Measurements from ENCODE around the gene HRH2.

Gene HRH2

GRCh38 chr5:175692996-175693710, 35.3 kb downstream of the HRH2 start:
- DNase-seq (ENCODE audit: low spot score): no peak

- DNase-seq (ENCODE audit: low spot score): no peak
These were observed 35.9 kb downstream of the HRH2 start for GRCh38 chr5:175693741-175694140.

GRCh38 chr5:175694371-175695160, 36.7 kb downstream of the HRH2 start:
- no peak for DNase-seq (ENCODE audit: low spot score)

- DNase-seq (ENCODE audit: low spot score): no peak
These were observed 37.6 kb downstream of the HRH2 start for GRCh38 chr5:175695161-175696126.

- DNase-seq (ENCODE audit: low spot score): no peak
These were observed 38.4 kb downstream of the HRH2 start for GRCh38 chr5:175696139-175696854.

GRCh38 chr5:175696855-175697198, 39.0 kb downstream of the HRH2 start:
- no peak for DNase-seq (ENCODE audit: low spot score)

- DNase-seq (ENCODE audit: low spot score): no peak
These were observed 40.0 kb downstream of the HRH2 start for GRCh38 chr5:175697846-175698245.

- DNase-seq (ENCODE audit: low spot score): no peak
These were observed 40.7 kb downstream of the HRH2 start for GRCh38 chr5:175698401-175699115.

GRCh38 chr5:175700991-175701390, 43.1 kb downstream of the HRH2 start:
- no peak for DNase-seq (ENCODE audit: low spot score)

GRCh38 chr5:175701797-175702196, 43.9 kb downstream of the HRH2 start:
- DNase-seq (ENCODE audit: low spot score): no peak

GRCh38 chr5:175706499-175706898, 48.6 kb downstream of the HRH2 start:
- no peak for DNase-seq (ENCODE audit: low spot score)

- no peak for DNase-seq (ENCODE audit: low spot score)
These were observed 50.0 kb downstream of the HRH2 start for GRCh38 chr5:175707751-175708375.

GRCh38 chr5:175709276-175709781, 51.5 kb downstream of the HRH2 start:
- no peak for DNase-seq (ENCODE audit: low spot score)

GRCh38 chr5:175710326-175710725, 52.5 kb downstream of the HRH2 start:
- DNase-seq (ENCODE audit: low spot score): no peak

- no peak for DNase-seq (ENCODE audit: low spot score)
These were observed 53.2 kb downstream of the HRH2 start for GRCh38 chr5:175711031-175711430.

- no peak for DNase-seq (ENCODE audit: low spot score)
These were observed 53.8 kb downstream of the HRH2 start for GRCh38 chr5:175711472-175712312.

GRCh38 chr5:175712313-175712680, 54.4 kb downstream of the HRH2 start:
- DNase-seq (ENCODE audit: low spot score): no peak

GRCh38 chr5:175712681-175713085, 54.8 kb downstream of the HRH2 start:
- DNase-seq (ENCODE audit: low spot score): no peak

GRCh38 chr5:175713930-175714329, 56.1 kb downstream of the HRH2 start:
- DNase-seq (ENCODE audit: low spot score): no peak
